Lower leg skin (tissue), 3 donors: ENCODE data around the gene PHLPP2.

Experiments
- CTCF ChIP-seq, 3 donors: fragments of 450-650 bp; IDR thresholded peaks; one replicate each; pipeline ENCODE4 v1.5.1; 2016; ENCODE audit warnings: antibody characterized with exemption in 3 of 3, mild to moderate bottlenecking in 3 of 3, moderate library complexity in 2 of 3
- POLR2A ChIP-seq, 2 donors: fragments of 450-650 bp; IDR thresholded peaks; one replicate each; pipeline ENCODE4 v1.6.1; 2016 to 2017; ENCODE audit warnings: antibody characterized with exemption in 2 of 2, mild to moderate bottlenecking in 1 of 2, moderate library complexity in 1 of 2

- TF ChIP-seq CTCF (IDR thresholded peaks at IDR 0.05) (no peak), POLR2A (IDR thresholded peaks at IDR 0.05) (no peak)
These were observed 96.7 kb downstream of the PHLPP2 start for GRCh38 chr16:71627731-71628181.
